HG03354 (cell line): ENCODE data around the gene CES3.
"Not testable (repeated sequence)": the region's sequence is repeated elsewhere in the genome, so short reads cannot be mapped to it uniquely, and the experiment has no call there.

Experiments
- ATAC-seq: cut with Tn5 transposase; IDR thresholded peaks from one replicate; pipeline ENCODE4 v1.9.1; 2021; ENCODE audit warnings: mild to moderate bottlenecking; ENCODE audit not compliant: unreplicated experiment, poor library complexity, severe bottlenecking

Gene CES3

GRCh38 chr16:66943426-66944053 lies 17.5 kb upstream of the CES3 start:
- no peak for ATAC-seq

- no peak for ATAC-seq
Observed at GRCh38 chr16:66944054-66944441, 17.0 kb upstream of the CES3 start.

GRCh38 chr16:66944971-66945370 lies 16.1 kb upstream of the CES3 start:
- ATAC-seq, result not testable (repeated sequence)

- no peak for ATAC-seq
Observed at GRCh38 chr16:66945939-66946338, 15.1 kb upstream of the CES3 start.

- ATAC-seq, result no peak
Observed at GRCh38 chr16:66946541-66946940, 14.5 kb upstream of the CES3 start.

- no peak for ATAC-seq
Observed at GRCh38 chr16:66946974-66947301, 14.1 kb upstream of the CES3 start.

- ATAC-seq, result peak; percentile 81
Observed at GRCh38 chr16:66947302-66948065, 13.6 kb upstream of the CES3 start.

GRCh38 chr16:66948134-66948836 lies 12.8 kb upstream of the CES3 start:
- ATAC-seq, result no peak

- ATAC-seq, result no peak
Observed at GRCh38 chr16:66948837-66949225, 12.2 kb upstream of the CES3 start.

- no peak for ATAC-seq
Observed at GRCh38 chr16:66949472-66949871, 11.6 kb upstream of the CES3 start.

GRCh38 chr16:66950437-66950836 lies 10.6 kb upstream of the CES3 start:
- no peak for ATAC-seq

- ATAC-seq, result no peak
Observed at GRCh38 chr16:66950971-66951790, 9.9 kb upstream of the CES3 start.

GRCh38 chr16:66952430-66953110 lies 8.5 kb upstream of the CES3 start:
- ATAC-seq, result no peak

GRCh38 chr16:66953462-66954096 lies 7.5 kb upstream of the CES3 start:
- ATAC-seq, result no peak

- ATAC-seq, result no peak
Observed at GRCh38 chr16:66954097-66954659, 6.9 kb upstream of the CES3 start.

- not testable (repeated sequence) for ATAC-seq
Observed at GRCh38 chr16:66955363-66956153, 5.5 kb upstream of the CES3 start.

- not testable (repeated sequence) for ATAC-seq
Observed at GRCh38 chr16:66956154-66956457, 5.0 kb upstream of the CES3 start.
